ENCODE measurements around the gene QPRT. TPM values are rescaled to one million over a fixed set of nuclear protein-coding genes. Genes with fewer than 3 reads are reported as not detected.

QPRT gene
- total RNA-seq, 1 experiment from 2014 or later: 31.1 TPM

- ChIA-PET CTCF (no interaction called here), POLR2A (ENCODE audit: low non-redundant PET) (no interaction called here)
- Histone ChIP-seq H3K4me1 (ENCODE audit: insufficient read depth, low read length, poor library complexity, severe bottlenecking) (peaks cover 13% of the 10 kb centered on the region), H3K9me3 (ENCODE audit: low read depth, low read length, poor library complexity, severe bottlenecking) (no peaks in the 10 kb centered on the region), H3K36me3 (ENCODE audit: insufficient read depth, low read length, poor library complexity, severe bottlenecking) (no peaks in the 10 kb centered on the region), H3K27ac (ENCODE audit: low read depth, low read length, poor library complexity, severe bottlenecking) (no peak overlapping the region), H3K4me3 (ENCODE audit: low read depth, low read length, poor library complexity, severe bottlenecking) (no peak overlapping the region), H3K27me3 (replicated peaks; ENCODE audit: insufficient read depth, low read depth, low read length, poor library complexity) (no peaks in the 10 kb centered on the region)
- BruUV-seq (replicated peaks): TSS peak; percentile 91
- DNase-seq (ENCODE audit: low spot score): no peak
- TF ChIP-seq CTCF (conservative IDR thresholded peaks at IDR 0.05; ENCODE audit: low read depth, low read length): no peak
- TF ChIP-seq EZH2 (IDR thresholded peaks at IDR 0.05; ENCODE audit: borderline replicate concordance, low read depth, low read length, poor library complexity, severe bottlenecking): no peak
- intact Hi-C loops (cut with micrococcal nuclease; ENCODE audit: unreplicated experiment): no loop called here
Observed at GRCh38 chr16:29698042-29698441, 19.1 kb downstream of the QPRT start.

- ChIA-PET CTCF (interaction anchor here (0.6 to 2.1 kb wide), 3 partner anchors 19 to 333 kb away, joined by 6 to 11 read pairs (median 8); no protein-coding TSS in a partner anchor), POLR2A (ENCODE audit: low non-redundant PET) (no interaction called here)
- intact Hi-C loops (cut with micrococcal nuclease; ENCODE audit: unreplicated experiment): no loop called here
- Histone ChIP-seq H3K9me3 (ENCODE audit: low read depth, low read length, poor library complexity, severe bottlenecking) (no peaks in the 10 kb centered on the region), H3K36me3 (ENCODE audit: insufficient read depth, low read length, poor library complexity, severe bottlenecking) (no peaks in the 10 kb centered on the region), H3K4me3 (ENCODE audit: low read depth, low read length, poor library complexity, severe bottlenecking) (no peak overlapping the region), H3K27ac (ENCODE audit: low read depth, low read length, poor library complexity, severe bottlenecking) (no peak overlapping the region), H3K27me3 (replicated peaks; ENCODE audit: insufficient read depth, low read depth, low read length, poor library complexity) (no peaks in the 10 kb centered on the region), H3K4me1 (ENCODE audit: insufficient read depth, low read length, poor library complexity, severe bottlenecking) (peaks cover 13% of the 10 kb centered on the region)
- no TSS peak for BruUV-seq (replicated peaks)
- TF ChIP-seq CTCF (conservative IDR thresholded peaks at IDR 0.05; ENCODE audit: low read depth, low read length): no peak
- no peak for TF ChIP-seq EZH2 (IDR thresholded peaks at IDR 0.05; ENCODE audit: borderline replicate concordance, low read depth, low read length, poor library complexity, severe bottlenecking)
- no peak for DNase-seq (ENCODE audit: low spot score)
Observed at GRCh38 chr16:29698484-29699323, 19.7 kb downstream of the QPRT start.

- DNase-seq (ENCODE audit: low spot score): no peak
- Histone ChIP-seq H3K4me1 (ENCODE audit: insufficient read depth, low read length, poor library complexity, severe bottlenecking) (peaks cover 13% of the 10 kb centered on the region), H3K9me3 (ENCODE audit: low read depth, low read length, poor library complexity, severe bottlenecking) (no peaks in the 10 kb centered on the region), H3K36me3 (ENCODE audit: insufficient read depth, low read length, poor library complexity, severe bottlenecking) (no peaks in the 10 kb centered on the region), H3K27me3 (replicated peaks; ENCODE audit: insufficient read depth, low read depth, low read length, poor library complexity) (no peaks in the 10 kb centered on the region), H3K4me3 (ENCODE audit: low read depth, low read length, poor library complexity, severe bottlenecking) (no peak overlapping the region), H3K27ac (ENCODE audit: low read depth, low read length, poor library complexity, severe bottlenecking) (no peak overlapping the region)
- intact Hi-C loops (cut with micrococcal nuclease; ENCODE audit: unreplicated experiment): loop anchor here (2.0 kb wide), 2 partner anchors 117 to 321 kb away; partner anchors contain the start of gene PAGR1
- POLR2A ChIA-PET (ENCODE audit: low non-redundant PET): no interaction called here
- no TSS peak for BruUV-seq (replicated peaks)
- no peak for TF ChIP-seq EZH2 (IDR thresholded peaks at IDR 0.05; ENCODE audit: borderline replicate concordance, low read depth, low read length, poor library complexity, severe bottlenecking)
- no peak for TF ChIP-seq CTCF (conservative IDR thresholded peaks at IDR 0.05; ENCODE audit: low read depth, low read length)
- CTCF ChIA-PET: interaction anchor here (0.5 to 2.1 kb wide), 12 partner anchors 8 to 332 kb away, joined by 3 to 11 read pairs (median 4); no protein-coding TSS in a partner anchor
Observed at GRCh38 chr16:29699324-29700219, 20.6 kb downstream of the QPRT start.

All from A673 (cell line).